Neural progenitor cell (in vitro differentiated cells): Measurements from ENCODE around the gene PIMREG. TPM values are rescaled to one million over a fixed set of nuclear protein-coding genes. Genes with fewer than 3 reads are reported as not detected.

Experiments
- DNase-seq: peaks from one replicate; pipeline ENCODE4 v3.0.0-alpha.2; 2016; ENCODE audit warnings: low spot score
- H2AFZ ChIP-seq: fragments of 200-600 bp; sonication (generic); replicated peaks from 2 replicates; pipeline ENCODE4 v1.6.1; 2016; ENCODE audit warnings: antibody characterized with exemption
- H3F3A ChIP-seq: fragments of 200-600 bp; sonication (generic); 2 replicates; pipeline ENCODE4 v1.6.1; 2016; ENCODE audit warnings: antibody characterized with exemption, low read depth
- H3K27ac ChIP-seq: fragments of 200-600 bp; sonication (generic); 2 replicates; pipeline ENCODE4 v1.5.1; 2016; ENCODE audit warnings: mild to moderate bottlenecking
- H3K27me3 ChIP-seq: fragments of 200-600 bp; sonication (generic); 2 replicates; pipeline ENCODE4 v1.6.1; 2016; ENCODE audit warnings: mild to moderate bottlenecking, moderate library complexity
- H3K36me3 ChIP-seq: fragments of 200-600 bp; sonication (generic); 2 replicates; pipeline ENCODE4 v1.5.1; 2016
- H3K4me1 ChIP-seq: fragments of 200-600 bp; sonication (generic); 2 replicates; pipeline ENCODE4 v1.6.1; 2016; ENCODE audit warnings: mixed run types
- H3K4me2 ChIP-seq: fragments of 200-600 bp; sonication (generic); 2 replicates; pipeline ENCODE4 v1.6.1; 2016
- H3K4me3 ChIP-seq: fragments of 200-600 bp; sonication (generic); 2 replicates; pipeline ENCODE4 v1.5.1; 2016
- H3K79me2 ChIP-seq: fragments of 200-600 bp; sonication (generic); 2 replicates; pipeline ENCODE4 v1.6.1; 2016; ENCODE audit warnings: low read depth
- H3K9ac ChIP-seq: fragments of 200-600 bp; sonication (generic); 2 replicates; pipeline ENCODE4 v1.6.1; 2016
- H3K9me3 ChIP-seq: fragments of 200-600 bp; sonication (generic); 2 replicates; pipeline ENCODE4 v1.5.1; 2016; ENCODE audit warnings: low read depth
- H4K20me1 ChIP-seq: fragments of 200-600 bp; sonication (generic); 2 replicates; pipeline ENCODE4 v1.6.1; 2016; ENCODE audit warnings: low read depth
- H3K27ac Mint-ChIP-seq: 3 replicates; pipeline ENCODE4 v1.8.0; 2021; ENCODE audit warnings: mixed read lengths
- H3K27me3 Mint-ChIP-seq: 2 replicates; pipeline ENCODE4 v1.8.0; 2022; ENCODE audit warnings: low read depth, mild to moderate bottlenecking, inconsistent platforms, moderate library complexity, mixed read lengths; ENCODE audit not compliant: insufficient read depth
- H3K36me3 Mint-ChIP-seq: 3 replicates; pipeline ENCODE4 v1.8.0; 2021; ENCODE audit warnings: mixed read lengths
- H3K4me1 Mint-ChIP-seq: 3 replicates; pipeline ENCODE4 v1.8.0; 2021; ENCODE audit warnings: mixed read lengths
- H3K4me3 Mint-ChIP-seq: 3 replicates; pipeline ENCODE4 v1.8.0; 2021; ENCODE audit warnings: mild to moderate bottlenecking, moderate library complexity, mixed read lengths
- H3K9me3 Mint-ChIP-seq: 3 replicates; pipeline ENCODE4 v1.8.0; 2020; ENCODE audit warnings: mixed read lengths
- CTCF ChIP-seq: fragments of 200-600 bp; sonication (generic); IDR thresholded peaks from 2 replicates; pipeline ENCODE4 v1.5.1; 2017; ENCODE audit warnings: antibody characterized with exemption, mild to moderate bottlenecking
- EZH2 ChIP-seq: fragments of 200-600 bp; sonication (generic); IDR thresholded peaks from 2 replicates; pipeline ENCODE4 v1.6.1; 2017; ENCODE audit warnings: antibody characterized with exemption, mild to moderate bottlenecking, moderate library complexity
- EZH2phosphoT487 ChIP-seq: fragments of 200-600 bp; sonication (generic); IDR thresholded peaks from 2 replicates; pipeline ENCODE4 v1.6.1; 2017; ENCODE audit warnings: antibody characterized with exemption
- total RNA-seq: library from RNA; depleted of rRNA; stranded (reverse); fragments of >200 nt; gene quantifications from 2 replicates; pipeline ENCODE4 v1.2.3, GENCODE V29; 2015; ENCODE audit warnings: low replicate concordance

Gene PIMREG
- total RNA-seq, 1 donor from 2014 or later, result 71.3 TPM

GRCh38 chr17:6408276-6408675 is 36.0 kb upstream of the PIMREG start:
- no peaks in the 10 kb centered on the region for H3K27me3 ChIP-seq
- peaks cover 13% of the 10 kb centered on the region for H3K4me1 ChIP-seq
- peak; percentile 39 for DNase-seq
- peaks cover 15% of the 10 kb centered on the region for H3F3A ChIP-seq
- H3K27ac ChIP-seq, result peak overlapping the region; percentile 72
- no peaks in the 10 kb centered on the region for H3K9me3 Mint-ChIP-seq
- no peak overlapping the region for H3K9ac ChIP-seq
- no peaks in the 10 kb centered on the region for H3K36me3 Mint-ChIP-seq
- no peaks in the 10 kb centered on the region for H4K20me1 ChIP-seq
- TF ChIP-seq CTCF (no peak), EZH2 (no peak), EZH2phosphoT487 (no peak)
- peaks cover 14% of the 10 kb centered on the region for H3K27me3 Mint-ChIP-seq
- no peak overlapping the region for H3K4me3 Mint-ChIP-seq
- H3K4me3 ChIP-seq, result no peak overlapping the region
- peak overlapping the region; percentile 78 for H3K27ac Mint-ChIP-seq
- peak overlapping the region; percentile 47 for H3K4me2 ChIP-seq
- no peaks in the 10 kb centered on the region for H3K36me3 ChIP-seq
- no peaks in the 10 kb centered on the region for H3K79me2 ChIP-seq
- H3K9me3 ChIP-seq, result no peaks in the 10 kb centered on the region
- no peak overlapping the region for H2AFZ ChIP-seq
- peaks cover 23% of the 10 kb centered on the region for H3K4me1 Mint-ChIP-seq

GRCh38 chr17:6408735-6409134 is 35.5 kb upstream of the PIMREG start:
- peak overlapping the region; percentile 72 for H3K27ac ChIP-seq
- no peaks in the 10 kb centered on the region for H3K36me3 Mint-ChIP-seq
- peaks cover 16% of the 10 kb centered on the region for H3K27me3 Mint-ChIP-seq
- DNase-seq, result no peak
- H3K4me1 Mint-ChIP-seq, result peaks cover 24% of the 10 kb centered on the region
- no peaks in the 10 kb centered on the region for H3K9me3 ChIP-seq
- H3K9me3 Mint-ChIP-seq, result no peaks in the 10 kb centered on the region
- TF ChIP-seq EZH2 (no peak), EZH2phosphoT487 (no peak), CTCF (no peak)
- H3K4me1 ChIP-seq, result peaks cover 13% of the 10 kb centered on the region
- H3K4me2 ChIP-seq, result peak overlapping the region; percentile 47
- no peak overlapping the region for H3K9ac ChIP-seq
- no peaks in the 10 kb centered on the region for H3K79me2 ChIP-seq
- H3K4me3 ChIP-seq, result no peak overlapping the region
- no peak overlapping the region for H2AFZ ChIP-seq
- H4K20me1 ChIP-seq, result no peaks in the 10 kb centered on the region
- peaks cover 15% of the 10 kb centered on the region for H3F3A ChIP-seq
- no peaks in the 10 kb centered on the region for H3K36me3 ChIP-seq
- no peak overlapping the region for H3K4me3 Mint-ChIP-seq
- H3K27ac Mint-ChIP-seq, result no peak overlapping the region
- no peaks in the 10 kb centered on the region for H3K27me3 ChIP-seq

- Mint-ChIP-seq H3K9me3 (no peaks in the 10 kb centered on the region), H3K27ac (peak overlapping the region; percentile 70), H3K36me3 (no peaks in the 10 kb centered on the region), H3K27me3 (peaks cover 14% of the 10 kb centered on the region), H3K4me3 (no peak overlapping the region), H3K4me1 (peaks cover 19% of the 10 kb centered on the region)
- Histone ChIP-seq H3K4me1 (peaks cover 10% of the 10 kb centered on the region), H3K27ac (no peak overlapping the region), H3F3A (peaks cover 10% of the 10 kb centered on the region), H3K79me2 (no peaks in the 10 kb centered on the region), H2AFZ (no peak overlapping the region), H3K36me3 (no peaks in the 10 kb centered on the region), H3K9ac (no peak overlapping the region), H3K9me3 (no peaks in the 10 kb centered on the region), H3K4me3 (no peak overlapping the region), H3K27me3 (no peaks in the 10 kb centered on the region), H4K20me1 (no peaks in the 10 kb centered on the region), H3K4me2 (no peak overlapping the region)
- TF ChIP-seq CTCF (peak; percentile 60), EZH2 (no peak)
- peak; percentile 66 for DNase-seq
Measured at GRCh38 chr17:6413065-6413464, 31.2 kb upstream of the PIMREG start.
